Mucosa of descending colon (tissue), 3 donors: ENCODE data around the gene LARGE1. TPM values are rescaled to one million over a fixed set of nuclear protein-coding genes. Genes with fewer than 3 reads are reported as not detected.

ENCODE experiments used
- ATAC-seq: fragments of 200-7000 bp; cut with Tn5 transposase; one replicate; pipeline ENCODE4 v1.9.1; 2020; ENCODE audit warnings: mild to moderate bottlenecking, moderate library complexity
- DNase-seq, 3 donors: peaks; one replicate each; pipeline ENCODE4 v3.0.0-alpha.2; 2020
- H3K36me3 ChIP-seq: fragments of 200-600 bp; one replicate; pipeline ENCODE4 v1.8.0; 2021; ENCODE audit warnings: low read depth, mild to moderate bottlenecking
- H3K4me1 ChIP-seq: fragments of 200-600 bp; one replicate; pipeline ENCODE4 v1.8.0; 2021; ENCODE audit warnings: low read depth, mild to moderate bottlenecking
- H3K4me3 ChIP-seq: fragments of 200-600 bp; one replicate; pipeline ENCODE4 v1.8.0; 2021; ENCODE audit warnings: mild to moderate bottlenecking
- H3K9me3 ChIP-seq: fragments of 200-600 bp; one replicate; pipeline ENCODE4 v1.8.0; 2021; ENCODE audit warnings: mild to moderate bottlenecking
- intact Hi-C, 2 donors: fragments of 100-400 bp; cut with DNase I in 1 of 2; cut with micrococcal nuclease in 1 of 2; formaldehyde crosslinking; loops; one replicate each; pipeline versions ENCODE4 v1.11.0 to v1.11.1; 2022; cut with DNase I, micrococcal nuclease
- total RNA-seq, 3 donors: library from RNA; stranded (reverse); fragmentation: NEBNext Ultra II Directional in 2 of 3; extraction: Animal tissue kit (Norgen Biotek cat#: 25700) in 2 of 3; gene quantifications; one replicate each; pipeline versions ENCODE4 v1.2.1 to v1.2.4, GENCODE V29; 2021 to 2023
- TF ChIP-seq, protein P1 (sequence below): fragments of 200-600 bp; IDR thresholded peaks from one replicate; pipeline ENCODE4 v1.8.0; 2022; ENCODE audit warnings: antibody characterized with exemption, mild to moderate bottlenecking
- donor health status: DM: no; HTN: no; CAD: no; lungs with moderate emphysema.
- donor health status: DM: no; HTN: no; CAD: no.
- donor health status: DM: no; HTN: yes; CAD: no.

The LARGE1 gene
- total RNA-seq, 3 donors from 2014 or later, result 29.3 to 93.8 (median 67.7) TPM

DNA sequence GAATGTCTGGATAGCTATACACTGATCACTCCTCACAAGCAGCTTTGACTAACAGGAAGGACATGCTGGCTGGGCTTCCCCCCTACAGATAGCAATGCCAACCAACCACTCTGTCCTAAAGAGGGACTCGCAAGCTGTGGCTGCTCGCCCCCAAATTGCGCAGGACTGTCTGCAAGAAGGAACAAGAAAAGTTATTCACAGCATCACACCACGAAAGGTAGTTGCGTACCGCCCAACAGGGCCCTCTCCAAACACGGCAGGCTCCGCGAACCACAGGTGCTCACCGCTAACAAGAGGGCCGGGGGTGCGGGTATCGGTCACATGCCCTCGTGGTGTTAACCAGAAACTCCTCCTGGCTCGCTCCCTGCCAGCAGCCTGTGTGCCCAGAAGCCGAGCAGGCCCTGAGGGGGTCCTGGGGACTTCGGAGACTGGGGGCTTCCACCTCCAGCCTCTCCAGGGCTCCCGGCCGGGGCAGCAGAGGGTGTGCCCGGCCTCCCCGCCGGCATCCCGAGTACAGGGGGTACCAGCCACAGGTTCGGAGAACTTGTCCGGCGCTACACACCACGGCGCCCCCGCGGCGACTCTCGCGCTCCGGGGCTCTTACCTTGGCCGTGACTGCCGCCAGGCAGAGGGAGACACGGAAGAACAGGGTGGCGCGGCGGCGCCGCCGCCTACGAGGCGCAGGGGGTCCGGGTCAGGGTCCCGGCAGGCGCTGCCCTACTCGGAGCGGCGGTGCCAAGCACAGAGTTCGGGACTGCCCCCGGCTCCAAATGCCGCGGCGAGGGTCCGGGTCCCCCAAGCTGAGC is 682 bp downstream of the LARGE1 start:
- peak; percentile 43 to 72 (median 69) for DNase-seq
- TF ChIP-seq, protein P1, sequence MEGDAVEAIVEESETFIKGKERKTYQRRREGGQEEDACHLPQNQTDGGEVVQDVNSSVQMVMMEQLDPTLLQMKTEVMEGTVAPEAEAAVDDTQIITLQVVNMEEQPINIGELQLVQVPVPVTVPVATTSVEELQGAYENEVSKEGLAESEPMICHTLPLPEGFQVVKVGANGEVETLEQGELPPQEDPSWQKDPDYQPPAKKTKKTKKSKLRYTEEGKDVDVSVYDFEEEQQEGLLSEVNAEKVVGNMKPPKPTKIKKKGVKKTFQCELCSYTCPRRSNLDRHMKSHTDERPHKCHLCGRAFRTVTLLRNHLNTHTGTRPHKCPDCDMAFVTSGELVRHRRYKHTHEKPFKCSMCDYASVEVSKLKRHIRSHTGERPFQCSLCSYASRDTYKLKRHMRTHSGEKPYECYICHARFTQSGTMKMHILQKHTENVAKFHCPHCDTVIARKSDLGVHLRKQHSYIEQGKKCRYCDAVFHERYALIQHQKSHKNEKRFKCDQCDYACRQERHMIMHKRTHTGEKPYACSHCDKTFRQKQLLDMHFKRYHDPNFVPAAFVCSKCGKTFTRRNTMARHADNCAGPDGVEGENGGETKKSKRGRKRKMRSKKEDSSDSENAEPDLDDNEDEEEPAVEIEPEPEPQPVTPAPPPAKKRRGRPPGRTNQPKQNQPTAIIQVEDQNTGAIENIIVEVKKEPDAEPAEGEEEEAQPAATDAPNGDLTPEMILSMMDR, result no peak
- Histone ChIP-seq H3K4me1 (no peaks in the 10 kb centered on the region), H3K9me3 (no peaks in the 10 kb centered on the region), H3K4me3 (peak overlapping the region; percentile 75), H3K36me3 (no peaks in the 10 kb centered on the region)
- intact Hi-C loops, result loop anchor here (10.0 kb wide), 1 partner anchor 185 kb away; no protein-coding TSS in a partner anchor
- ATAC-seq, result peak; percentile 16

DNA sequence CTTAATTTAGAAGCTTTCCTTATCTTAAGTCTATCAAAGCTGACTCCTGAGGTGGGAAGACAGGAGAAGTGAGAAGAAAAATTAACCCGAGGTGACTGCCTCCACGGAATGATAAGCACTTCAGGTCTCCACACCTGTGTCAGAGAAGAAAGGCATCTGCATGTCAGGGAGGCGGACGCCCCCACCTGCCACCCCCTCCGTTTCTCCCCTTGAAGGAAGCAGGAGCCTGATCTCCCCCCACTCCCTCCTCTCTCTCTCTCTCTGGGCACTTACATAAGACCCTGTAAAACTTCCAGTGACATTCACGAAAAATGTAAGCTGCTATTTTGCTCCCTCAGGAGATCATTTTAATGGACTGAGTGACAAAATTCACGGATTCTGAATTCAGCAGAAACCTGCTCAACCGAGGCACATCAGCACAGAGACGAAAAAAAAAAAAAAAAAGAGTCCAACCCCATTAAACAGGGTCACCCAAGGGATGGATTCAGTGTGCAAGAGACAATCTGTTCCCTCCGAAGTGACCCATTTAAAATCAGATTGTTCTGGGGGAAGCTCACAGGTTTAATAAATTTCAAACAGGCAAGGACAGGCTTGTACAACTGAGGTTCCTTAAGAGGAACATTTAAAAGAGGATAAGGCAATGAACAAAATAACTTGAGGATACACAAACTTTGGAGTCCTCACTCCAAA is 1.5 kb downstream of the LARGE1 start:
- H3K4me3 ChIP-seq, result no peak overlapping the region
- no peaks in the 10 kb centered on the region for H3K36me3 ChIP-seq
- ATAC-seq (no peak), DNase-seq (no peak)
- H3K4me1 ChIP-seq, result no peaks in the 10 kb centered on the region
- no peaks in the 10 kb centered on the region for H3K9me3 ChIP-seq
- TF ChIP-seq, protein P1, result no peak
- intact Hi-C loops, result no loop called here

DNA sequence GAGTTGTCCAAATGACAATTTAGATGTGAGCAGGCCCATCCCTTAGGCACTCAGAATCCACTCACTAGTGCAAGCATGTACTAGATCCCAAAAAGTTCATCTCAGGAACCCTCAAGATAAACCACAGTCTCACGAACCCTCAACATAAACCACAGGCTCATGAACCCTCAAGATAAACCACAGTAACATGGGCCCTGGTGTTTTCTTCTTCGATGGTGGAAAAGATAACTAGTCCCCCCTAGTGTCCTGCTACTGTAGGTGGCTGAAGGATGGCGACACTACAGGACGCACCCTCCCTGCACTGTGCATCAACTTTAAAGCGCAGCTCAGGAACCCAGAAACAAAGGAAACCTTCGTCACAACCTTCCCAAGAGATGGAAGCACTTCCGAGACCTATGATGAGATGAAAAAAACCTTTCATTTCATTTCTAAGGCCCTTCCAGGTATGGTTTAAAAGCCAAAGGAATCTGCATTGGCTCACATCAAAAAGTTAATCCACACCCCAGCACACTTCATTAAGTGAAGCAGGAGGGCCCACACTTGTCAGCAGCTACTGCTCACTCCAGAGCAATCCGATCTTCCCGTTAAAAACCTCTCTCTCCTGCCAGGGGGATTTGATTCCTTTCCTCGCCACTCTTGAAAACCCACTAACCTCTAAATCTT is 2.4 kb downstream of the LARGE1 start:
- Histone ChIP-seq H3K4me3 (no peak overlapping the region), H3K9me3 (no peaks in the 10 kb centered on the region), H3K36me3 (no peaks in the 10 kb centered on the region), H3K4me1 (no peaks in the 10 kb centered on the region)
- peak in 1 of 3 donors; percentile 10 for DNase-seq
- intact Hi-C loops, result no loop called here
- ATAC-seq, result no peak
- TF ChIP-seq, protein P1, result no peak

DNA sequence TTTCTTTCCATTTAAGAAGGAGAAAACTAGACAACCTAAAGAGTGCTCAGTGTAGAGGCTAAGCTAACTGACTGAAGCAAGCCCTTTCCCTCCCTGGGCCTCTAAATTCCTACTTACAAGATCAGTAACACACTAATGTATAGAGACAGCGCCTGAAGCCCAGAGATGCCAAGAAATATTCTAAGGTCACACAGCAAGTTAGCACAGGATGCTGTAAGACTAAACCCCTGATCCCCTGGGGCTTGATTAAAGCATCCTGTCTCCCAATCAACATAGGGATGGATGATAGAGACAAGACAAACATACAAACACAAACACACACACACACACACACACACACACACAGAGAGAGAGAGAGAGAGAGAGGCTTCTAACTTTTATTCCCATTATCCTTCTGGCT is 5.6 kb downstream of the LARGE1 start:
- ATAC-seq (no peak), DNase-seq (no peak)
- no peak overlapping the region for H3K4me3 ChIP-seq
- no peaks in the 10 kb centered on the region for H3K4me1 ChIP-seq
- no peaks in the 10 kb centered on the region for H3K9me3 ChIP-seq
- TF ChIP-seq, protein P1, result no peak
- no peaks in the 10 kb centered on the region for H3K36me3 ChIP-seq
- intact Hi-C loops, result no loop called here

DNA sequence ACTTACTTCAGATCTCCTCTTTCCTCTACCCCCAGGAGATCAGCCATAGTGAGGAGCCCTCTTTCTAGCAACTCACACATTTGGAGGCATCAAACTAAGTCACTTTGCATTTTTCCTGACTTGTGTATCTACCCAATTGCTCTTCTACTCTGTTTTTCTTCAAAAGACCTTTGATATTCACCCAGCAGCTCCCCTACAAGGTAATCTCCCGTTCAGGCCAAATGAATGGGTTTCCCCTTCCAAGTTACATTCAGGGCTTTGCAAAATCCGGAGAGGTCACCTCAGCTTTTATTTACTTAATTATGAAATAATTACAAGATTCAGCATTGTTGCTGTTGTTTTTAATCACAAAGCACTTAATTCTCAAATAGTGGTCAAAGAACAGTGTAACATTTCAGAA is 6.1 kb downstream of the LARGE1 start:
- TF ChIP-seq, protein P1, result no peak

More for the DNA sequence above, 6.1 kb downstream of the LARGE1 start:
- intact Hi-C loops, result no loop called here
- Histone ChIP-seq H3K36me3 (no peaks in the 10 kb centered on the region), H3K4me1 (no peaks in the 10 kb centered on the region), H3K4me3 (no peak overlapping the region), H3K9me3 (no peaks in the 10 kb centered on the region)
- DNase-seq (no peak), ATAC-seq (no peak)
